ENCODE results near the gene TSPAN19. TPM values are rescaled to one million over a fixed set of nuclear protein-coding genes. Genes with fewer than 3 reads are reported as not detected.
"Not testable (repeated sequence)": the region's sequence is repeated elsewhere in the genome, so short reads cannot be mapped to it uniquely, and the experiment has no call there.

The TSPAN19 gene
- total RNA-seq, 2 donors from 2014 or later: not detected

GRCh38 chr12:85005047-85005446, 31.0 kb downstream of the TSPAN19 start:
- ATAC-seq; DNase-seq; intact Hi-C loops (cut with DNase I): not testable (repeated sequence)

- DNase-seq (no peak), ATAC-seq (no peak)
- intact Hi-C loops (cut with DNase I): no loop called here
These were observed 31.9 kb downstream of the TSPAN19 start for GRCh38 chr12:85004204-85004603.

GRCh38 chr12:85002778-85003296, 33.2 kb downstream of the TSPAN19 start:
- DNase-seq (no peak), ATAC-seq (no peak)
- intact Hi-C loops (cut with DNase I): no loop called here

GRCh38 chr12:85000729-85001128, 35.3 kb downstream of the TSPAN19 start:
- DNase-seq (no peak), ATAC-seq (no peak)
- intact Hi-C loops (cut with DNase I): no loop called here

- intact Hi-C loops (cut with DNase I): no loop called here
These were observed 37.7 kb downstream of the TSPAN19 start for GRCh38 chr12:84998341-84998740.

GRCh38 chr12:84996759-84997158, 39.3 kb downstream of the TSPAN19 start:
- intact Hi-C loops (cut with DNase I): no loop called here
- DNase-seq (no peak), ATAC-seq (no peak)

More at GRCh38 chr12:84998341-84998740, 37.7 kb downstream of the TSPAN19 start:
- DNase-seq (no peak), ATAC-seq (no peak)

- intact Hi-C loops (cut with DNase I): no loop called here
- no peak for ATAC-seq
- DNase-seq: no peak
These were observed 40.4 kb downstream of the TSPAN19 start for GRCh38 chr12:84995641-84996040.

- intact Hi-C loops (cut with DNase I): no loop called here
- DNase-seq (no peak), ATAC-seq (no peak)
These were observed 41.7 kb downstream of the TSPAN19 start for GRCh38 chr12:84994426-84994825.

GRCh38 chr12:84986586-84986985, 49.5 kb downstream of the TSPAN19 start:
- ATAC-seq (no peak), DNase-seq (no peak)
- intact Hi-C loops (cut with DNase I): no loop called here

GRCh38 chr12:84986117-84986516, 50.0 kb downstream of the TSPAN19 start:
- DNase-seq (no peak), ATAC-seq (no peak)
- intact Hi-C loops (cut with DNase I): no loop called here

GRCh38 chr12:84983289-84983688, 52.8 kb downstream of the TSPAN19 start:
- intact Hi-C loops (cut with DNase I): no loop called here
- ATAC-seq: no peak
- DNase-seq: no peak

GRCh38 chr12:84982888-84983287, 53.2 kb downstream of the TSPAN19 start:
- no peak for ATAC-seq
- no peak for DNase-seq
- intact Hi-C loops (cut with DNase I): no loop called here

- intact Hi-C loops (cut with DNase I): no loop called here
- DNase-seq (no peak), ATAC-seq (no peak)
These were observed 57.2 kb downstream of the TSPAN19 start for GRCh38 chr12:84978921-84979320.

- no peak for ATAC-seq
- intact Hi-C loops (cut with DNase I): no loop called here
- DNase-seq: no peak
These were observed 59.9 kb downstream of the TSPAN19 start for GRCh38 chr12:84976133-84976532.

GRCh38 chr12:84974155-84974815, 61.8 kb downstream of the TSPAN19 start:
- DNase-seq: no peak
- intact Hi-C loops (cut with DNase I): no loop called here

GRCh38 chr12:84973026-84973425, 63.1 kb downstream of the TSPAN19 start:
- DNase-seq: no peak
- ATAC-seq: no peak
- intact Hi-C loops (cut with DNase I): no loop called here

More at GRCh38 chr12:84974155-84974815, 61.8 kb downstream of the TSPAN19 start:
- ATAC-seq: no peak

- ATAC-seq (no peak), DNase-seq (no peak)
- intact Hi-C loops (cut with DNase I): no loop called here
These were observed 66.9 kb downstream of the TSPAN19 start for GRCh38 chr12:84969226-84969625.

All from left cardiac atrium (tissue), 4 donors.